Liver (tissue), 9 donors: ENCODE measurements around the gene SLC25A21. TPM values are rescaled to one million over a fixed set of nuclear protein-coding genes. Genes with fewer than 3 reads are reported as not detected.

Experiments
- DNase-seq: peaks from one replicate; pipeline ENCODE4 v3.0.0-alpha.2; 2017; ENCODE audit warnings: low spot score
- H3K27ac ChIP-seq, 2 donors: one replicate each; pipeline ENCODE4 v1.7.0; 2013; ENCODE audit warnings: inconsistent platforms in 2 of 2, low read length in 2 of 2, control low read depth in 1 of 2, low read depth in 1 of 2, mild to moderate bottlenecking in 1 of 2
- H3K27me3 ChIP-seq, 4 donors: one replicate each; pipeline versions ENCODE4 v1.6.1 to v1.7.0; 2013; ENCODE audit warnings: low read length in 3 of 4, inconsistent platforms in 1 of 4, mild to moderate bottlenecking in 1 of 4, moderate library complexity in 1 of 4; ENCODE audit not compliant: control insufficient read depth in 4 of 4, insufficient read depth in 4 of 4
- H3K36me3 ChIP-seq, 4 donors: one replicate each; pipeline versions ENCODE4 v1.6.1 to v1.7.0; 2013; ENCODE audit warnings: low read length in 3 of 4, mild to moderate bottlenecking in 3 of 4, low read depth in 1 of 4, moderate library complexity in 1 of 4; ENCODE audit not compliant: control insufficient read depth in 4 of 4, insufficient read depth in 3 of 4
- H3K4me1 ChIP-seq, 4 donors: one replicate each; pipeline versions ENCODE4 v1.6.1 to v1.7.0; 2013; ENCODE audit warnings: low read length in 3 of 4, mild to moderate bottlenecking in 3 of 4, moderate library complexity in 1 of 4; ENCODE audit not compliant: control insufficient read depth in 4 of 4, insufficient read depth in 4 of 4
- H3K4me3 ChIP-seq, 3 donors: one replicate each; pipeline versions ENCODE4 v1.6.1 to v1.7.0; 2013; ENCODE audit warnings: low read length in 3 of 3, control low read depth in 1 of 3, low read depth in 1 of 3, mild to moderate bottlenecking in 1 of 3
- H3K9ac ChIP-seq, 2 donors: one replicate each; pipeline ENCODE4 v1.7.0; 2013; ENCODE audit warnings: low read length in 2 of 2, mild to moderate bottlenecking in 2 of 2, moderate library complexity in 2 of 2, control low read depth in 1 of 2, low read depth in 1 of 2
- H3K9me3 ChIP-seq, 4 donors: one replicate each; pipeline versions ENCODE4 v1.6.1 to v1.7.0; 2013; ENCODE audit warnings: low read length in 3 of 4; ENCODE audit not compliant: control insufficient read depth in 4 of 4
- ATF3 ChIP-seq: IDR thresholded peaks from 2 replicates; pipeline ENCODE4 v1.6.1; 2016; ENCODE audit warnings: antibody characterized with exemption
- CTCF ChIP-seq: fragments of 150-350 bp; IDR thresholded peaks from 2 replicates; pipeline ENCODE4 v1.5.1; 2017; ENCODE audit warnings: improper control_type of control experiment, low read depth, low read length; ENCODE audit not compliant: missing input control
- EGR1 ChIP-seq, 2 donors: IDR thresholded peaks; 2 replicates each; pipeline ENCODE4 v1.6.1; 2016 to 2018; ENCODE audit warnings: antibody characterized with exemption in 2 of 2, low read depth in 2 of 2
- FOXA1 ChIP-seq: IDR thresholded peaks from 2 replicates; pipeline ENCODE4 v1.6.1; 2016; ENCODE audit warnings: antibody characterized with exemption
- GABPA ChIP-seq, 2 donors: IDR thresholded peaks in 1 of 2; conservative IDR thresholded peaks in 1 of 2; 2 replicates each; pipeline ENCODE4 v1.6.1; 2016; ENCODE audit warnings: antibody characterized with exemption in 2 of 2, mild to moderate bottlenecking in 1 of 2, moderate library complexity in 1 of 2
- HNF4A ChIP-seq, 2 donors: conservative IDR thresholded peaks; 2 replicates each; pipeline ENCODE4 v1.6.1; 2016; ENCODE audit warnings: antibody characterized with exemption in 2 of 2, mild to moderate bottlenecking in 2 of 2
- JUND ChIP-seq, 2 donors: IDR thresholded peaks; 2 replicates each; pipeline ENCODE4 v1.6.1; 2016; ENCODE audit warnings: antibody characterized with exemption in 2 of 2
- MAX ChIP-seq: IDR thresholded peaks from 2 replicates; pipeline ENCODE4 v1.6.1; 2016; ENCODE audit warnings: antibody characterized with exemption
- NR2F2 ChIP-seq: IDR thresholded peaks from 2 replicates; pipeline ENCODE4 v1.6.1; 2016; ENCODE audit warnings: antibody characterized with exemption
- RAD21 ChIP-seq, 2 donors: IDR thresholded peaks; 2 replicates each; pipeline ENCODE4 v1.6.1; 2016; ENCODE audit warnings: antibody characterized with exemption in 2 of 2, mild to moderate bottlenecking in 2 of 2
- RXRA ChIP-seq, 2 donors: IDR thresholded peaks; 2 replicates each; pipeline ENCODE4 v1.6.1; 2017 to 2018; ENCODE audit warnings: antibody characterized with exemption in 2 of 2, mild to moderate bottlenecking in 1 of 2
- SP1 ChIP-seq: IDR thresholded peaks from 2 replicates; pipeline ENCODE4 v1.6.1; 2018; ENCODE audit warnings: antibody characterized with exemption, mild to moderate bottlenecking
- YY1 ChIP-seq: IDR thresholded peaks from 2 replicates; pipeline ENCODE4 v1.6.1; 2016; ENCODE audit warnings: antibody characterized with exemption, mild to moderate bottlenecking
- WGBS: extraction: QIAGEN DNeasy Blood & Tissue Kit; methylation state at CpG from one replicate; pipeline ENCODE4 v1.1.7; 2013; 5-methylcytosine and 5-hydroxymethylcytosine counted together
- polyA plus RNA-seq, 2 donors: library from polyadenylated mRNA; stranded (reverse) in 1 of 2; unstranded in 1 of 2; fragments of 200-250 nt in 1 of 2; fragments of >200 nt in 1 of 2; fragmentation: Nextera tagmentation in 1 of 2; extraction: Ambion mirVana in 1 of 2; gene quantifications; one replicate each; pipeline versions ENCODE4 v1.2.1 to v1.2.3, GENCODE V29; 2013 to 2015
- total RNA-seq, 2 donors: library from RNA; depleted of rRNA; stranded (reverse); fragments of >200 nt; gene quantifications; one replicate each; pipeline ENCODE4 v1.2.3, GENCODE V29; 2014
- donor health status: healthy.
- donor health status: healthy.
- donor health status: healthy.
- donor health status: healthy.
- donor health status: healthy.

Gene SLC25A21
- total and polyA plus RNA-seq, 4 donors, result 0.13 to 24.3 (median 0.23) TPM

- TF ChIP-seq JUND (IDR thresholded peaks at IDR 0.05) (no peak), MAX (no peak), EGR1 (IDR thresholded peaks at IDR 0.05; ENCODE audit: low read depth in 2 of 2) (no peak), NR2F2 (no peak), RXRA (IDR thresholded peaks at IDR 0.05) (no peak)
These were observed 421.3 kb downstream of the SLC25A21 start (continued) for GRCh38 chr14:36751106-36751505.

GRCh38 chr14:36750244-36750643 lies 422.2 kb downstream of the SLC25A21 start:
- peaks cover 0 to 3% (median under 1%) of the 10 kb centered on the region in 4 donors for H3K27me3 ChIP-seq
- H3K36me3 ChIP-seq, result no peaks in the 10 kb centered on the region
- TF ChIP-seq ATF3 (no peak), RAD21 (IDR thresholded peaks at IDR 0.05) (no peak), YY1 (no peak), NR2F2 (no peak), SP1 (no peak), EGR1 (IDR thresholded peaks at IDR 0.05; ENCODE audit: low read depth in 2 of 2) (no peak), HNF4A (conservative IDR thresholded peaks at IDR 0.05) (no peak)
- H3K9me3 ChIP-seq, result peaks cover 0 to 7% (median 2%) of the 10 kb centered on the region in 4 donors
- DNase-seq, result no peak
- H3K4me1 ChIP-seq, result no peaks in the 10 kb centered on the region
- H3K4me3 ChIP-seq, result no peak overlapping the region
- 73% methylated on average over 1 of the region's 1 CpG for WGBS
- no peak overlapping the region for H3K27ac ChIP-seq
- H3K9ac ChIP-seq, result no peak overlapping the region

GRCh38 chr14:36748610-36749213 lies 423.7 kb downstream of the SLC25A21 start:
- no peak for DNase-seq
- H3K27me3 ChIP-seq, result peaks cover 0 to 3% (median under 1%) of the 10 kb centered on the region in 4 donors
- H3K4me3 ChIP-seq, result no peak overlapping the region
- no peaks in the 10 kb centered on the region for H3K36me3 ChIP-seq
- H3K27ac ChIP-seq, result no peak overlapping the region
- H3K9ac ChIP-seq, result no peak overlapping the region
- 66% methylated on average over 3 of the region's 3 CpGs for WGBS
- no peaks in the 10 kb centered on the region for H3K4me1 ChIP-seq
- H3K9me3 ChIP-seq, result peaks cover 0 to 6% (median 2%) of the 10 kb centered on the region in 4 donors
- TF ChIP-seq YY1, result no peak
- TF ChIP-seq JUND (IDR thresholded peaks at IDR 0.05), result no peak
- TF ChIP-seq ATF3, result no peak
- TF ChIP-seq EGR1 (IDR thresholded peaks at IDR 0.05; ENCODE audit: low read depth in 2 of 2), result no peak
- TF ChIP-seq FOXA1, result no peak
- TF ChIP-seq NR2F2, result no peak
- no peak for TF ChIP-seq MAX
- TF ChIP-seq SP1, result no peak
- no peak for TF ChIP-seq CTCF
- TF ChIP-seq GABPA (IDR thresholded peaks at IDR 0.05 in 1 of 2, conservative IDR thresholded peaks at IDR 0.05 in 1 of 2), result no peak
